Tibial nerve (tissue), 3 donors: ENCODE measurements around the gene EXOC2.

Experiments used
- CTCF ChIP-seq, 5 experiments: fragments of 200-600 bp in 3 of 5; fragments of 450-650 bp in 2 of 5; sonication (generic) in 3 of 5; IDR thresholded peaks; one replicate each; pipeline ENCODE4 v1.5.1; 2016 to 2019; ENCODE audit warnings: antibody characterized with exemption in 5 of 5, mild to moderate bottlenecking in 3 of 5, moderate library complexity in 2 of 5
- POLR2A ChIP-seq, 2 donors: fragments of 450-650 bp; IDR thresholded peaks; one replicate each; pipeline ENCODE4 v1.6.1; 2017; ENCODE audit warnings: antibody characterized with exemption in 2 of 2, mild to moderate bottlenecking in 2 of 2, moderate library complexity in 2 of 2

DNA sequence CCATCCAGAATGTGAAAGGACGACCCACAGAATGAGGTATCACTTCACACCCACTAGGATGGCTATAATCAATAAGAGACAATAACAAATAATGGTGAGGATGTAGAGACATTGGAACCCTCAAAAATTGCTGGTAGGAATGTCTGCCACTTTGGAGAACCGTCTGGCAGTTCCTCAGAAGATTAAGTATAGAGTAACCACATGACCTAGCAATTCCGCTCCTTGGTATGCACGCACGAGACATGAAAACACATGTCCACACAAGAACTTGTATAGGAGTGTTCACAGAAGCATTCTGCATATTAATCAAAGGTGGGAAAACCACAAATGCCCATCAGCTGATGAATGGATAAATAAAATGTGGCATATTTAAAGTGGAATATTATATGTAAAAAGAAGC, 200.8 kb downstream of the EXOC2 start:
- TF ChIP-seq CTCF (IDR thresholded peaks at IDR 0.05) (no peak), POLR2A (IDR thresholded peaks at IDR 0.05) (no peak)
